HS-27A (cell line): ENCODE data around the gene ARHGAP6.

Source experiments
- DNase-seq: peaks from one replicate; pipeline ENCODE4 v3.0.0-alpha.2; 2012; ENCODE audit warnings: low read depth, missing footprints

Gene ARHGAP6

GRCh38 chrX:11103751-11104150 is 562.0 kb downstream of the ARHGAP6 start:
- no peak for DNase-seq

GRCh38 chrX:11103006-11103405 is 562.7 kb downstream of the ARHGAP6 start:
- DNase-seq: no peak

- DNase-seq: no peak
Observed at GRCh38 chrX:11100281-11101035, 565.3 kb downstream of the ARHGAP6 start.

GRCh38 chrX:11099465-11099864 is 566.3 kb downstream of the ARHGAP6 start:
- no peak for DNase-seq

GRCh38 chrX:11097933-11098332 is 567.8 kb downstream of the ARHGAP6 start:
- DNase-seq: no peak

- DNase-seq: no peak
Observed at GRCh38 chrX:11089802-11090201, 575.9 kb downstream of the ARHGAP6 start.
